Left ventricle myocardium inferior (tissue), 1 donor: ENCODE measurements around the gene SLC41A3. TPM values are rescaled to one million over a fixed set of nuclear protein-coding genes. Genes with fewer than 3 reads are reported as not detected.

ENCODE experiments used
- DNase-seq: peaks from one replicate; pipeline ENCODE4 v3.0.0-alpha.2; 2020
- H3K27ac ChIP-seq: fragments of 200-600 bp; replicated peaks from 2 replicates; pipeline ENCODE4 v1.8.0; 2021
- H3K27me3 ChIP-seq: fragments of 200-600 bp; 2 replicates; pipeline ENCODE4 v1.8.0; 2021; ENCODE audit warnings: low read depth
- H3K36me3 ChIP-seq: fragments of 200-600 bp; 2 replicates; pipeline ENCODE4 v1.8.0; 2021
- H3K4me1 ChIP-seq: fragments of 200-600 bp; 2 replicates; pipeline ENCODE4 v1.8.0; 2021
- H3K4me3 ChIP-seq: fragments of 200-600 bp; 2 replicates; pipeline ENCODE4 v1.8.0; 2021; ENCODE audit warnings: mild to moderate bottlenecking, moderate library complexity
- H3K9me3 ChIP-seq: fragments of 200-600 bp; replicated peaks from 2 replicates; pipeline ENCODE4 v1.8.0; 2021
- CTCF ChIP-seq: fragments of 200-600 bp; IDR thresholded peaks from 2 replicates; pipeline ENCODE4 v1.8.0; 2021; ENCODE audit warnings: antibody characterized with exemption, mild to moderate bottlenecking, borderline replicate concordance
- intact Hi-C: fragments of 100-400 bp; cut with micrococcal nuclease; formaldehyde crosslinking; loops from one replicate; pipeline ENCODE4 v1.11.0; 2022
- total RNA-seq: library from RNA; stranded (reverse); fragmentation: NEBNext Ultra II Directional; extraction: Animal tissue kit (Norgen Biotek cat#: 25700); gene quantifications from one replicate; pipeline ENCODE4 v1.2.1, GENCODE V29; 2021
- donor health status: DM: no; HTN: yes; CAD: no; lungs with severe emphysema.

The SLC41A3 gene
- total RNA-seq, 1 donor from 2014 or later, result 30.2 TPM

GRCh38 chr3:126104742-126105605 lies 21.1 kb upstream of the SLC41A3 start:
- H3K27me3 ChIP-seq, result no peaks in the 10 kb centered on the region
- H3K36me3 ChIP-seq, result no peaks in the 10 kb centered on the region
- intact Hi-C loops, result no loop called here
- no peak for DNase-seq
- no peak overlapping the region for H3K27ac ChIP-seq
- H3K9me3 ChIP-seq, result no peaks in the 10 kb centered on the region
- no peak for TF ChIP-seq CTCF
- H3K4me3 ChIP-seq, result no peak overlapping the region
- H3K4me1 ChIP-seq, result peaks cover 33% of the 10 kb centered on the region

DNA sequence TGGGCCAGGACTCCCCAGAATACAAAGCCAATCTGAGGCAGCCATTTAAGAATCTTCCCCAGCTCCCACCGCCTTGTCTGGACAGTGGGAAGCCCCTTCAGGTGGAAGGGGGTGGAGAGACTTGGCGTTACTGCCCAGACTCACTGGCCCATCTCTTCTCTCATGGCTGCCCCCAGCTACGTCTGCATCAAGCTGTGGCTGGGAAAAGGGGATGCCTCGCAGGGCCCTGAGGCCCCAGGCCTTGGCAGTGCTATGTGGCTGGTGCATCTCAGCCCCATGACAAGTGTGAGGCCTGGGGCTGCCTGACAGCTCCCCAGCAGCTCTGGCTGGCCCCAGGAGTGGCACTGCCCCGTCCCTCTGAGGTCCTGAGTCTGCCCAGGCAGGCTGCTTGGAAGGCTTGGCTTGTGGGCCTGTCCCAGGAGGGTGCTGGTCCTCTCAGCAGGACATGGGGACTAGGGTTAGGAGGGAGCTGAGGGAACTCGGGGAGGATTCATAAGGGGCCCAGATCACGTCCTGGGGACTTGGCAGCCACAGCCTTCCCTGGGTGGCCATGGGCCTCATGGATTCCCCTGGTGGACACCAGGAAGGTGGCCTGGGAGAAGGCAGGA lies 20.2 kb upstream of the SLC41A3 start:
- Histone ChIP-seq H3K4me3 (no peak overlapping the region), H3K27me3 (no peaks in the 10 kb centered on the region), H3K27ac (no peak overlapping the region), H3K9me3 (no peaks in the 10 kb centered on the region), H3K4me1 (peaks cover 33% of the 10 kb centered on the region), H3K36me3 (no peaks in the 10 kb centered on the region)
- no peak for TF ChIP-seq CTCF
- DNase-seq, result no peak
- intact Hi-C loops, result no loop called here

DNA sequence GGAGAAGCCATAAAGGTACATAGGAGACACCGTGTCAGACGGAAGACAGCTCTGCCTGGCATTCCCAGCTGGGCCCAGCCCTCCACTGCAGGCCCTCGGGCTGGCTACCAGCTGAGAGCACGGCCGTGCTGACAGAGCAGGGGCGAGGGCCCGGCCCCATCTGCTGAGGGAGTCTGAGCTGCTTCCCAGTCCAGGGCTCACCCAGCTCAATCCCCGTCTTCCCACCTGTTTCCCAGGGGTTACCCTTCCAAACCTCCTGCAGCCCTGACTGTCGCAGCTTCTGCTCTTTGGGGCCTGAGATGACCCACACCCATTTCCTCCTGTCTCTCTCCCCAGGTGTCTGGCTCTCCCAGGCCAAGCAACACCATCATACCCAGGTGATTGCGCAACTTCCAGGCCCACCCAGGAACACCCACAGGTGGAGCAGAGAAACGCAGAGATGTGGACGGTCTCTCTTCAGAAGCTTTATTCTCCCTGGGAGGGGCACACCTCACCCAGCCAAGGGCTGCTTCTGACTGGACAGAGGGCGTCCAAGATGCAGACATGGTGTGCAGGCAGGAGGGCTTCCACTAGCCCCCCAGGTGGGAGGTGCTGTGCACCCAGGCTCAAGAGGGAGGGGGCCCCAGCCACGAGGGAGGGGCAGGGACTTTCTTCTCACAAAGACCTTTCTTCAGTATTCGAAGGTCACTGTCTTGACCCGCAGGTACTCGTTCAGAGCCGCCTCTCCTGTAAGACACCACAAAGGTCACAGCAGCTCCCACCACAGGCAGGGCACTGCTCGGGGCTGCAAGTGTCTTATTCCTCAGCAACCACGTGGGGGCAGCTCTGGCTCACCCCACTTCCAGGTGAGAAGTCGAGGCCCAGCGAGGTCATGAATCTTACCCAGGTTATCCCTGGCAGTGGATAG lies 19.4 kb upstream of the SLC41A3 start:
- no peak for DNase-seq
- TF ChIP-seq CTCF, result no peak
- Histone ChIP-seq H3K4me1 (peaks cover 33% of the 10 kb centered on the region), H3K27ac (peak overlapping the region; percentile 63), H3K27me3 (no peaks in the 10 kb centered on the region), H3K9me3 (no peaks in the 10 kb centered on the region), H3K4me3 (no peak overlapping the region), H3K36me3 (no peaks in the 10 kb centered on the region)
- intact Hi-C loops, result no loop called here

DNA sequence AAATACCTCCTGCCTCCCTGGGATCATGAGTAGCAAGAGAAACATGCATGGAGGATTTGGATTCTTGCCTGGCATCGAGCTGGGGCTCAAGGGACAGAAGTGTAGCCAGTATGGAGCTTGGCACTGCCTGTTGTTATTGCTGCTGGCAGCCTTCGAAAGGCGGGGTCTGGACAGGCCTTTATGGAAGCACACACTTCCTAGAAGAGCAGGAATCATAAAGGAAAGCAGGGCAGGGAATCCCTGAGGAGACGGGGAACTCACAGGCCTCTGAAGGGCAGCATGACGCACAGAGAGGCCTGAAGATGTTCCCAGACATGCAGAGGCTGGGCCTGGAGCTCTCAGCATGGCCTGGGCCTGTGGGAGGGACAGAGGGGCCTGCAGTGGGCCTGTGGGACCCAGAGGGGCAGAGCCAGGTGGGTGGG lies 18.6 kb upstream of the SLC41A3 start:
- no peaks in the 10 kb centered on the region for H3K36me3 ChIP-seq
- H3K27me3 ChIP-seq, result no peaks in the 10 kb centered on the region
- peak overlapping the region; percentile 63 for H3K27ac ChIP-seq
- no peak for TF ChIP-seq CTCF
- H3K4me1 ChIP-seq, result peaks cover 33% of the 10 kb centered on the region
- H3K9me3 ChIP-seq, result no peaks in the 10 kb centered on the region
- H3K4me3 ChIP-seq, result no peak overlapping the region
- intact Hi-C loops, result no loop called here
- DNase-seq, result no peak

GRCh38 chr3:126102011-126102410 lies 18.1 kb upstream of the SLC41A3 start:
- Histone ChIP-seq H3K4me1 (peaks cover 33% of the 10 kb centered on the region), H3K36me3 (no peaks in the 10 kb centered on the region), H3K9me3 (peaks cover 5% of the 10 kb centered on the region), H3K27ac (peak overlapping the region; percentile 63), H3K27me3 (no peaks in the 10 kb centered on the region), H3K4me3 (no peak overlapping the region)
- no peak for TF ChIP-seq CTCF
- no peak for DNase-seq
- intact Hi-C loops, result no loop called here
